Nephron (organoid): Measurements from ENCODE around the gene HUS1B.
A peak's percentile ranks its signal among the peaks of the same experiment; 100 is the strongest.

Source experiments
- H3K27ac Mint-ChIP-seq, 3 experiments: 2 replicates each; pipeline ENCODE4 v1.8.0; 2020; ENCODE audit warnings: mixed read lengths in 3 of 3, mild to moderate bottlenecking in 2 of 3, moderate library complexity in 1 of 3
- H3K27me3 Mint-ChIP-seq: 2 replicates; pipeline ENCODE4 v1.8.0; 2021; ENCODE audit warnings: low read depth, mild to moderate bottlenecking, moderate library complexity, mixed read lengths
- H3K36me3 Mint-ChIP-seq: 2 replicates; pipeline ENCODE4 v1.8.0; 2020; ENCODE audit warnings: low read depth, mixed read lengths
- H3K4me1 Mint-ChIP-seq: 2 replicates; pipeline ENCODE4 v1.8.0; 2020; ENCODE audit warnings: mixed read lengths
- H3K4me3 Mint-ChIP-seq, 3 experiments: 2 replicates each; pipeline ENCODE4 v1.8.0; 2020; ENCODE audit warnings: mild to moderate bottlenecking in 3 of 3, mixed read lengths in 3 of 3, moderate library complexity in 2 of 3
- H3K9me3 Mint-ChIP-seq: 2 replicates; pipeline ENCODE4 v1.8.0; 2020; ENCODE audit warnings: mixed read lengths
- TF ChIP-seq, protein P1 (sequence below), 3 experiments: fragments of 200-600 bp; sonication (generic); IDR thresholded peaks; one replicate each; pipeline ENCODE4 v1.5.0; 2021; ENCODE audit warnings: antibody characterized with exemption in 3 of 3; ENCODE audit not compliant: unreplicated experiment in 3 of 3

Gene HUS1B

DNA sequence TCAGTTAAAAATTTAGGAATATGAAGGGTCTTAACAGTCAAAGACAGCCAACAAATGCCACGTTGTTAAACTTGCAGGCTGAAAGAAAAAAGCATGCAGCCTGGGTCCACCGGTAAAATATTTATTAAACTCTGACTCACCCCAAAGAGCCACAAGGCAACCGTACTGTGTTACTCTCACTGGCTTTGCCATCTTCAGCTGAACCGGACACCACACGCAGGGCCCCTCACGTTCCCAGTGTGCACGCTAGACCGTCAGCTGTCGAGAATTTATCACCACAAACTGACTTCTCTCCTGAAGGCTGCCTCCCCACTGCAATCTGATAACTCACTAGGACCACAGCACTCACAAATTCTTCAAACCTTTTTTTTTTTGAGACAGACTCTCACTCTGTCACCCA, 30.7 kb downstream of the HUS1B start:
- H3K4me3 Mint-ChIP-seq: peak overlapping the region in 1 of 3 experiments; percentile 13
- peaks cover 21% of the 10 kb centered on the region for H3K4me1 Mint-ChIP-seq
- peaks cover 16% of the 10 kb centered on the region for H3K36me3 Mint-ChIP-seq
- TF ChIP-seq, protein P1, sequence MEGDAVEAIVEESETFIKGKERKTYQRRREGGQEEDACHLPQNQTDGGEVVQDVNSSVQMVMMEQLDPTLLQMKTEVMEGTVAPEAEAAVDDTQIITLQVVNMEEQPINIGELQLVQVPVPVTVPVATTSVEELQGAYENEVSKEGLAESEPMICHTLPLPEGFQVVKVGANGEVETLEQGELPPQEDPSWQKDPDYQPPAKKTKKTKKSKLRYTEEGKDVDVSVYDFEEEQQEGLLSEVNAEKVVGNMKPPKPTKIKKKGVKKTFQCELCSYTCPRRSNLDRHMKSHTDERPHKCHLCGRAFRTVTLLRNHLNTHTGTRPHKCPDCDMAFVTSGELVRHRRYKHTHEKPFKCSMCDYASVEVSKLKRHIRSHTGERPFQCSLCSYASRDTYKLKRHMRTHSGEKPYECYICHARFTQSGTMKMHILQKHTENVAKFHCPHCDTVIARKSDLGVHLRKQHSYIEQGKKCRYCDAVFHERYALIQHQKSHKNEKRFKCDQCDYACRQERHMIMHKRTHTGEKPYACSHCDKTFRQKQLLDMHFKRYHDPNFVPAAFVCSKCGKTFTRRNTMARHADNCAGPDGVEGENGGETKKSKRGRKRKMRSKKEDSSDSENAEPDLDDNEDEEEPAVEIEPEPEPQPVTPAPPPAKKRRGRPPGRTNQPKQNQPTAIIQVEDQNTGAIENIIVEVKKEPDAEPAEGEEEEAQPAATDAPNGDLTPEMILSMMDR (IDR thresholded peaks at IDR 0.05; ENCODE audit: unreplicated experiment in 3 of 3): no peak
- H3K9me3 Mint-ChIP-seq: no peaks in the 10 kb centered on the region
- H3K27me3 Mint-ChIP-seq: no peaks in the 10 kb centered on the region
- peak overlapping the region in 2 of 3 experiments; percentile 61 to 74 for H3K27ac Mint-ChIP-seq

DNA sequence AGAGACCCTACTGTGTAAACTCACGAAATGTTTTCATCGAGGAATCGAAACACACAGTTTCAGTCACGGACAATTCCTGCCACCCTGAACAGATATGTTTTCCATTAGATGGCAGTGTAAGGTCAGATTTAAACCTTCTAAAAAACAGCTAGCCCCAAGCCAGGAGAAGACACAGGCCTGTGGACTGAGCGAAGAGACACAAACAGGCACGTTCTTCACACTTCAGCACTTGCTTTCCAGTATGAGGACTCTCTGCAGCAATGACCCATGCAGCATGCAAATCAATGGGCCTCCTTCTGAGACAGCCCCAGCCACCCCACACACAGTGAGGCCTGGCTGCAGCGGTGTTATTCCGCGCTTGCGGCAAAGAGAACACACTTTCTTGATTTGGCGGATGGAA, 31.9 kb downstream of the HUS1B start:
- Mint-ChIP-seq H3K27ac (peak overlapping the region in 2 of 3 experiments; percentile 13 to 42), H3K36me3 (peaks cover 21% of the 10 kb centered on the region), H3K4me3 (peak overlapping the region in 2 of 3 experiments; percentile 29 to 42), H3K4me1 (peaks cover 24% of the 10 kb centered on the region), H3K27me3 (no peaks in the 10 kb centered on the region), H3K9me3 (no peaks in the 10 kb centered on the region)
- TF ChIP-seq, protein P1 (IDR thresholded peaks at IDR 0.05; ENCODE audit: unreplicated experiment in 3 of 3): peak in 2 of 3 experiments; percentile 15 to 39

DNA sequence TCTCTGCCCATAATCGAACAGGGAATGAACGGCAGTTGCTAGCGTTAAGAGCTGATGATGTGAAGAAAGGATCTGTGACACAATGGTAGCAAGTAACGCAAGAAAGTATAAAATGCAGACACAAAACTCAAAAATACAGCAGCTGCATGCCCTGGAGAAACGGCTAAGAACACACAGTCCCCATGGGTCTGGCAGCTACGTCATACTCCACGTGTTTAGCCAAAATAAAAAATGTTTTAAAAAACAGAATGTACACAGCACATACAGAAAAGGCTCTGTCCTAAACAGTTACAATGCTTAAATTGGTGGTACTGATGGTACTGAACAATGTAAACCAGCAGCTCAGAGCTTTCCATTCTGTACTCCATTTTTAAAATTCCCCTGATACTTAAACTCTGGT, 34.4 kb downstream of the HUS1B start:
- Mint-ChIP-seq H3K4me3 (no peak overlapping the region), H3K36me3 (peaks cover 20% of the 10 kb centered on the region), H3K9me3 (no peaks in the 10 kb centered on the region), H3K27me3 (no peaks in the 10 kb centered on the region), H3K27ac (no peak overlapping the region), H3K4me1 (peaks cover 25% of the 10 kb centered on the region)
- TF ChIP-seq, protein P1 (IDR thresholded peaks at IDR 0.05; ENCODE audit: unreplicated experiment in 3 of 3): no peak

DNA sequence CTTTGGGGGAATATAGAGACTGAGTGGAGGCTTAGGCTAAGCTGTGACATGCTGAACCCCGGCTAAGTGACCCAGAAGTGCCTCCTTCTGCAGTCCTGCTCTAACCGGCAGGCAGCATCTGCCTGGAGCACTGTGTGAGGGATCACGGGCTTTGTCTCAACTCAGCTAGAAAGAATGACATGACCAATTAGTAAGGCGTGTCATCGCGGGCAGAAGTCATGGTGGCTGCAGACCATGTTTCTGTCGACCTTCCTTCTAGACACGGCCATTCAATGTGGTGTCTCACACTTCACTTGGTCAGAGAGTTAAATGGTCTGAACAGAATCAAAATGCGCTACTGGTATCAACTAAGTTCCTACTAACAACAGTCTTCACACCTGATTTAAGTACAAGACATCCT, 35.0 kb downstream of the HUS1B start:
- no peaks in the 10 kb centered on the region for H3K27me3 Mint-ChIP-seq
- TF ChIP-seq, protein P1 (IDR thresholded peaks at IDR 0.05; ENCODE audit: unreplicated experiment in 3 of 3): no peak
- no peak overlapping the region for H3K4me3 Mint-ChIP-seq
- no peak overlapping the region for H3K27ac Mint-ChIP-seq
- peaks cover 25% of the 10 kb centered on the region for H3K36me3 Mint-ChIP-seq
- H3K9me3 Mint-ChIP-seq: no peaks in the 10 kb centered on the region
- H3K4me1 Mint-ChIP-seq: peaks cover 25% of the 10 kb centered on the region

DNA sequence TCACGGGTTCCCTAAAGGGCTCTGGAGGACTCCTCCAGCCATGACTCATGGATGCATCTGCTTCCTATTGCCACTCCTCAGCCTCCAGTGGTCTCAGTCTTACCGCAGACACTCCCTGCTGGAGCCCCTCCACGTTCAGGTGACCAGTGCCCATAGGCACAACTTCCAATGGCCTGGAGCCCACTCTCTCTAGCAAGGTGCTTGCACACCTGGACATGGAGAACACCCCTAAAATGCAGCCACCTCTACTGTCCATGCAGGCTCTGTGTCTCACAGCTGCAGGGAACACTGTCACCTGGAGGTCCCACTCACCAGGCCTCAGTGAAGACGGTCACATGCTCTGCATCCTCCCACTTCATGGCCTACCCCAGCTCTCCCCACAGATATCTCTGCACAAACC, 36.0 kb downstream of the HUS1B start:
- TF ChIP-seq, protein P1 (IDR thresholded peaks at IDR 0.05; ENCODE audit: unreplicated experiment in 3 of 3): no peak
- Mint-ChIP-seq H3K9me3 (no peaks in the 10 kb centered on the region), H3K4me1 (peaks cover 18% of the 10 kb centered on the region), H3K27me3 (no peaks in the 10 kb centered on the region), H3K27ac (peak overlapping the region in 1 of 3 experiments; percentile 11), H3K36me3 (peaks cover 27% of the 10 kb centered on the region), H3K4me3 (no peak overlapping the region)

DNA sequence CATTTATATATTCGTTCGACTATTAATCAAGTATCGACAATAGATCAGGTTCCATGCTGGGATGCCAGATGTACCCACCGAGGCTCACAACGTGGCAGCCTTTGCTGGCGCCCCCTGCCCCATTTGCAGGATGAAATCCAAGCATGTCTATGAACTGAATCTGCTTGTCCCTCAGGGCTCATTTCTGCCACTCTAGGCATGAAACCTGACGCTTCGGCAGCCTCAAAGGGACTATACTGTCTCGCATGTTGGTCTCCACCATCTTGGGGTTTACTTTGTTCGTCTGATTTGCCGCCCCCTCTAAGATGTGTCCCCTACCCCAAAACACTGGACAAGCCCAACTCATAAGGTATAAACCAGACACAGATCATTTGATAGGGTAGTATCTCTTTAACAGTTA, 36.7 kb downstream of the HUS1B start:
- TF ChIP-seq, protein P1 (IDR thresholded peaks at IDR 0.05; ENCODE audit: unreplicated experiment in 3 of 3): no peak
- Mint-ChIP-seq H3K27me3 (no peaks in the 10 kb centered on the region), H3K27ac (peak overlapping the region in 1 of 3 experiments; percentile 35), H3K4me1 (peaks cover 11% of the 10 kb centered on the region), H3K4me3 (no peak overlapping the region), H3K36me3 (peaks cover 32% of the 10 kb centered on the region), H3K9me3 (no peaks in the 10 kb centered on the region)
